Muscle of back (tissue), 11 donors: ENCODE measurements around the gene AMBP. TPM values are rescaled to one million over a fixed set of nuclear protein-coding genes. Genes with fewer than 3 reads are reported as not detected.

Experiments
- DNase-seq, 3 donors: peaks; one replicate each; pipeline versions ENCODE4 v3.0.0 to v3.0.0-alpha.2; 2013
- polyA plus RNA-seq, 10 donors: library from polyadenylated mRNA; unstranded; fragments of 120-200 nt; gene quantifications; one replicate each; pipeline ENCODE4 v1.2.1, GENCODE V29; 2013; ENCODE audit not compliant: insufficient read length in 10 of 10

The AMBP gene
- polyA plus RNA-seq, 10 donors = 0.15 to 2.4 (median 0.68) TPM; not detected in 7

DNA sequence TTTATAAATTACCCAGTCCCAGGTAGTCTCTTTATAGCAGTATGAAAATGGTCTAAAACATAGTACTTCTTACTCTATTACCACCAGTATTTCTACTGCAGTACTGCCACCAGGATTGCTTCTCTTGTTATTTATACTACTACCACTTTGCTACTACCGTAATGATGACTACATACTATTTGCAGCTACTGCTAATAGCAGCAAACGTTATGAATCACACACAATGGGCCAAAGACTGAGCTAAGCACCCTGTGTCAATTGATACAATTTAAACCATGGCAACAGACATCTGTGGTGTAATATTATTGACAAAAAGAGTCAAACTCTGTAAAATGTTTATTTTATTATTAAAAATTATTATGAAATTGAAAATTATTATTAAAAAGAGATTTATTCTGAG is 36.3 kb upstream of the AMBP start:
- DNase-seq = no peak

- DNase-seq = peak; percentile 67 to 83 (median 69)
Measured at GRCh38 chr9:114112778-114113584, 34.9 kb upstream of the AMBP start.

DNA sequence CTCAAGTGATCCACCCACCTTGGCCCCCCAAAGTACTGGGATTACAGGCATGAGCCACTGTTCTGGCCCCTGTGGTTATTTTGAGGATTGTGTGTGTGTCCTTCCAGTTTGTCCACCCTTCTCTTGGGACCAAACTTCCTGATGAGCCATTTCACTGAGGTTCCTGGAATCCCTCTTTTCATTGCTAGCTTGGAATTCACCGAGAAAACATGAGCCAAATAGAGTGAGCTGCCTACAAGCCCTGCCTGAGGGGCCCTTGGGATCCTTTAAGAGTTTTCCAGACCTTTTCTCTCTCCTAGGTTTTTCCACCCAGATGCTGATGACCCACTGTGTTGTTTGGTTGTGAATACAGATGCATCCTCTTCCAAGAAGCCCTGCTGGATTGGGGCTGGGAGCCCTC is 34.2 kb upstream of the AMBP start:
- peak in 2 of 3 donors; percentile 27 to 56 for DNase-seq

DNA sequence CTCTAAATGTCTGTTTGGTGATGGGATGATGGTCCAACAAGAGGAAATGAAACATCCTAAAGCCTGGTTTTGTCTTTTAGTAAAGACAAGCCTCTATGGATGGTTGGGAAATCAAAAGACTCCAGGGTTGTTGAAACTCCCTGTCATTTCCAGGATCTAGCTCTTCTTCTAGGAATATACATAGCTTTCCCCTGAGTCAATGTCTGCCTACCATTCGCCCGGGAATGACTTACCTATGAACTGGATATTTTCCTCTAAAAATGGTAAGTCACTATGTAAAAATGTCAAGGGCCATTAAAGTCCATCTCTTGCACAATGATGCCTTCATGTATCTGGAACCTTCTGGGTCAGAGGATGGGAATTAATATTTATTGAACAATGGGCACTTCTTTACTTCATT is 32.1 kb upstream of the AMBP start:
- DNase-seq = peak in 1 of 3 donors; percentile 79

GRCh38 chr9:114109124-114109523 is 31.0 kb upstream of the AMBP start:
- no peak for DNase-seq

DNA sequence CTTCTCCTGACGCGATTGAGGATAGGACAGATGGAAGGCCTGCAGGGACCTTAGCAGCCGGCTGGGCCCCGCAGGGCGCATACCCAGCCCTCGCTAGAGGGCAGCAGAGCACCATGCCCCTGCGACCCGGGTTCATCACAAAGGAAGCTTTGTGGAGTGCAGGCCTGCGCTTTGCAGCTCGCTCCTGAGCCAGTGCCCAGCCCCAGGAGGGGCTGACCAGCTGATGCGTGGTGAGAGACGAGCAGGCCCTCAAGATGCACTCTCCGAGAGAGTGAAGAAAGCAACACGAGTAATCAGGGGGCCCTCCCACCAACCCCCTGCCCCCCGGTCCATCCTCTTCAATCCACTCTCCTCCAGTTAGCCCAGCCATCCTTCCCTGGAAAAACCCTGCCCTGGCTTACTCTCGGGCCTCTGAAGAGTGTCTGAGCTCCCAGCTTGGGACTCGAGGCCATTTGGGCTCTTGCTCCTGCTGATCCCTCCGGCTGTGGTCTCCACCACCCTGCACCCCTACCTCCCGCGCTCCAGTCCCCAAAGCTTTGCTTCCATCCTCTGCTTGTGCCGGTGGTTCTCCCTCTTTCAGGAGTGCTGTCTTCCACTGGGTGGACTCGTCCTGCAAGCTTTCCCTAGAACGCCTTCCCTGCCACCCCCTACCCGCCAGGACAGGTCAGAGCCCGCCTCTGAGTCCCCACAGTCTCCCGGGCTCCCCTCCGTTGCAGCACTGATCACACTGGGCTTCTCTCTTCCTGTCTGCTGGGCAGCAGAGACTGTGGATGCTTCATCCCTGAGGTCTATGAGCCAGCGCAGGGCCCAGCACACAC is 30.1 kb upstream of the AMBP start:
- peak; percentile 62 to 89 (median 84) for DNase-seq

GRCh38 chr9:114107286-114108001 is 29.3 kb upstream of the AMBP start:
- no peak for DNase-seq

DNA sequence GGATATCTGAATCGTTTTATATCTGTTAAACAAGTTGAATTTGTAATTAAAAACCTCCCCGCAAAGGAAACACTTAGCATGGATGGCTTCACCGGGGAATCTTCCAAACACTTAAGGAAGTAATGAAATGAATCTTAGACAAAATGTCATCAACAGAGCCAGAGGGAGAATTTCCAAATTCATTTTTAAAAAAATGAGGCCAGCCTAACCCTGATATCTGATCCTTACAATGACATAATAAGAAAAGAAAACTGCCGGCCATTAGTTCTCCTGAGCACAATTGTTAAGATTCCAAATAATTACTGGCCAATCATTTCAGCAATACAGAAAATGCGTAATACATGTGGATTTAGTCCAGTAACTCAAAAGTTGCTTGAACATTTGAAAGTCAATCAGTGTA is 27.1 kb upstream of the AMBP start:
- DNase-seq = peak in 1 of 3 donors; percentile 57

DNA sequence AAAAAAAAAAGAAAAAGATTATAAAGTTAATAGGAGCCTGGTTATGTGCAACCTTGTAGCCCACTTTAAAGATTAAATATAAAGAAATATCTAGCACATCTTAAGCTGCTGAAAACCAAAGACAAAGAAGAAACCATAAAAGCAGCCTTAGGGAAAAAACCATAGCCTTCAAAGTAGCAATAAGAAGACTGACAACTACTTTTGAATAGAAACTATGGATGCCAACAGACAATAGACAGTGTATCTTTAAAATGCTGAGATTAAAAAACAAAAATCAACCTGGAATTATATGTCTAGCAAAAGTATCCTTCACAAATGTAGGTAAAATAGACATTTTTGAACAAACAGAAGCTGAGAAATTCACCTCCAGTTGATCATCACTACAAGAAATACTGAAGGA is 24.4 kb upstream of the AMBP start:
- no peak for DNase-seq

DNA sequence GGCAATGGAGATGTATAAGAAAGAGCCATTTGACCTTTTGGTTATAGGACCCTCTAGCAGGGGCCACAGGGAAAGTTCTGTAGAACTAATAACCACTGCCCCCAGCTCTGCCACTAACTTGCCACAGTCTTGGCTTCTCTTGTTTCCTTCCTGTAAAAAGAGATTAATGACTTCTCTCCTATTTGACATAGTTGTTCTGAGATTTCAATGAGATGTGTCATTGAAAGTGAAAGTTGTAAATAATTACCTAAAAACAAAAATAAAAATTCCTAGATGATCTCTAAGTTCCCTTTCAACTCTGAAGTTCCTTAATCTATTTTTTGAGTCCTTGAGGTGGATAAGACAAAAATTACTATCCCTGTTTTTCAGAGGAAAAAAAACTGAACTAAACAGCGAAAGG is 22.4 kb upstream of the AMBP start:
- DNase-seq = no peak

- no peak for DNase-seq
Measured at GRCh38 chr9:114099669-114100270, 21.7 kb upstream of the AMBP start.

- peak in 1 of 3 donors; percentile 36 for DNase-seq
Measured at GRCh38 chr9:114098936-114099668, 21.0 kb upstream of the AMBP start, which contains the start of gene KIF12. TSS of gene KIF12 (minus strand) at chr9:114099292. CDS start at chr9:114099276, 16 bp downstream.

DNA sequence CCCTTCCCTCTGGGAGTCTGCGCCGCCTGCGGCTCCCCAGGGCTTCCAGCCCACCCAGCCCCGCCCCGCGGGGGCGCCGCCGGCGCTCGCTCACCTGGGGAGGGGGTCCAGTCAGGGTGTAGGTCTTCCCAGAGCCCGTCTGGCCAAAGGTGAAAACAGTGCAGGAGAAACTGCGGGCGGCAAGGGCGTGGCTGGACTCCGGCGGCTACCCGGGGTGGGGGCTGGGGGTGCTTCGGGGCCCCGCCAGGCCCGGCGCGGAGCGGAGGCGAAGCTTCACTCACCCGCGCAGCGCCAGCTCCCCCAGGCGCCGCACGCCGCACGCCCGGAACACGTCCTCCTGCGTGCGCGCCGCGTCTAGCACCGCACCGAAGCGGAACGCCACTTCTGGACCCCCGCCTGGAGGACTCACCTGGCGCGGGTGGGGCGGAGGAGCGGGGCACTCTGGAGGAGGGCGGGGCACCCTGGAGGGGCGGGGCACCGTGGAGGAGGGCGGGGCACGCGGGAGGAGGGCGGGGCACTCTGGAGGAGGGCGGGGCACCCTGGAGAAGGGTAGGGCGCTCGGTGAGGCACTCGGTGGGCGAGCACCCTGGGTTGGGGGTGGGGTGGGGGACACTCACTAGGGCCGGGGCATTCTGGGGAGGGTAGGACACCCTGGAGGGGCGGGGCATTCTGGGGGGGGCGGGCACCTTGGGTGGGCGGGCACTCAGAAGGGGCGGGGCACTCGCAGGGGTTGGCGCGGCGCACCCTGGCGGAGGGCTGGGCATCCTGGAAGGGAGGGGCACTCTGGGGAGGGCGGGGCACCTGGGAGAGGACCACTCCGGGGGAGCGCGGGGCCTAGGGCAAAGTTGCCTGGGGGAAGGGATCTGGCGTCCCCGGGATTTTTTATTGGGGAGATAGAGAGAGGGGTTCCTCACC is 20.2 kb upstream of the AMBP start:
- peak in 1 of 3 donors; percentile 62 for DNase-seq

DNA sequence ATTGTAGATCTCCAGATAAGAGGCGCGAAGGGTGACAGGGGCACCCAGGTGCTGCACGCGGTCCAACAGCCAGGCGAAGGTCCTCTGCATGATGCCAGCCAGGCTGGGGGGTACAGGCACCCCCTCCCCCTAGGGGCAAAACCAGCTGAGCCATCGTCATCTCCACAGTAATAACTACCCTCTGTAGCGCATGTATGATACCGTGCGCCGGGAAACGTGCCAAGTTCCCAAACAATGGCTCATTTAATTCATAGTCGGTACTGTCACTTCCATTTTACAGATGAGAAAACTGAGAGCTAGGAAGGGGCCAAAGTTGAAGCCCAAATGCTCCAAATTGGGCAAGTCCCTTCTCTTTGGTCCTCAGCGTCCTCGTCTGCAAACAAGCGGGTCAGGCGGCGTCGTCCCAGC is 19.5 kb upstream of the AMBP start:
- peak in 1 of 3 donors; percentile 49 for DNase-seq

- no peak for DNase-seq
Measured at GRCh38 chr9:114096866-114097612, 18.9 kb upstream of the AMBP start.

GRCh38 chr9:114096041-114096511 is 18.0 kb upstream of the AMBP start:
- no peak for DNase-seq

GRCh38 chr9:114094971-114095370 is 16.9 kb upstream of the AMBP start:
- DNase-seq = no peak

DNA sequence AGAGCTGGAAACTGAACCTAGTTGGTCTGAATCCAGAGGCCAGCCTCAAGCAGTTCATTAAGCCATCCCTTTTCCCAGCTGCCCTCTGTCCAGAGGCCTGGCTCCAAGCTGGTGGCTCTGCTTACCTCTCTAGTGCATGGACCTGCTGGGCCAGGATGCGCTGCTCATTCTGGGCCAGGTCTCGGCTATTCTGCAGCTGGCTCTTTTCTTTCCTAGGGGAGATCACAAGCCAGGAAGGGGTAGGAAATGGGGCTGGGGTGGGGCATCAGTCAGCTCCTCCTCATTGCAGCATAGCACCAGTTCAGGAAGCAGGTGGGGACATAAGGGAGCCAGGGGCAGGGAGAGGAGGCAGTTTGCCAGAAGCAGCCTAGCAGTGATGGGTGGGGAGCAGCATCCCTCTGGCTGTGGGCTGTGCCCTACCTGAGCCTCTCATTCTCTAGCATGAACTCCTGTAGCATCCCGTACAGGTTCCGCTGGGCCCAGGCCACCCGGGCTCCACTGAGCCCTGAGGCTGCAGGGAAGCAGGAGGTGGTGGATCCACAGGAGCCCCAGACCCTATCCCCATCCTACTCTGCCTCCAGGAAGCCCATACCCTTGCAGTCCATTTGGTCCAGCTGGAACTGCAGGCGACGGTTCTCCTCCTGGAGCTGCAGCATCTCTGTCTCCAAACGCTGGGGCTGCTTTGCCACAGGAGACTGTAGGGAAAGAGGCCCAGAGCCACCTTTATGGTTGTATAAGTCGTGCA is 15.8 kb upstream of the AMBP start:
- no peak for DNase-seq
